ENCODE data around the gene HSDL1. TPM values are rescaled to one million over a fixed set of nuclear protein-coding genes. Genes with fewer than 3 reads are reported as not detected.

Gene HSDL1
- total RNA-seq, 1 experiment from 2014 or later: 13.3 TPM

DNA sequence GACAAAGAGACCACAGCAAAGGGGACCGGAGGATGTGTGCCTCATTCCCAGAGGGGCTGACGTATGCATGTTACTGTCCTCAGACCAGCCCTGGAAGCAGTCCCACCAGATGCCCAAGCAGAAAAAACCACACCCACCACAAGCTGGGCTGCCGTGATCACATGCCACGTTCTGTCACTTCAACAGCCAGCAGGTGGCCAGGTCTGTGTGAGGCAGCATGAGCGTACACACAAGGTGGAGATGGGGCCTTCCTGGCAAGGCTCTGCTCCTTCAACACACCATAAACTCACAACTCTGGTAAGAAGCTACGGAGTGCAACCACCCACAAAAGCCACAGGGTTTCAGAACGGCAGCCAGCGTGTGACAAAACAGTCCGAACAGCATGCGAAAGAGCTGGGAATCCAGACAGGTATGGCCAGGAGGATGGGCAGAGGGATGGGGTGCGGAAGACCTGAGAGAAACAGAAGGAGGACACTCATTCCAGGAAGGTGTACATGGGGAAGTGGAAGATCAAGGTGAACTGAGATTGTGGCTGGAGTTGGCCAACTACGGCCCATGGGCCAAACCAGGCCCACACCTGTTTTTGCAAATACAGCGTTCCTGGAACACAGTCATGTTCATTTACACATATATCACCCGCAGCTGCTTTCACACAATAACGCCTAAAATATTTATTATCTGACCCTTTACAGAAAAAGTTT is 56.1 kb downstream of the HSDL1 start:
- BruUV-seq (replicated peaks): no TSS peak
- no peak for TF ChIP-seq EZH2phosphoT487 (IDR thresholded peaks at IDR 0.05; ENCODE audit: borderline replicate concordance, low read length)
- TF ChIP-seq, protein P1, sequence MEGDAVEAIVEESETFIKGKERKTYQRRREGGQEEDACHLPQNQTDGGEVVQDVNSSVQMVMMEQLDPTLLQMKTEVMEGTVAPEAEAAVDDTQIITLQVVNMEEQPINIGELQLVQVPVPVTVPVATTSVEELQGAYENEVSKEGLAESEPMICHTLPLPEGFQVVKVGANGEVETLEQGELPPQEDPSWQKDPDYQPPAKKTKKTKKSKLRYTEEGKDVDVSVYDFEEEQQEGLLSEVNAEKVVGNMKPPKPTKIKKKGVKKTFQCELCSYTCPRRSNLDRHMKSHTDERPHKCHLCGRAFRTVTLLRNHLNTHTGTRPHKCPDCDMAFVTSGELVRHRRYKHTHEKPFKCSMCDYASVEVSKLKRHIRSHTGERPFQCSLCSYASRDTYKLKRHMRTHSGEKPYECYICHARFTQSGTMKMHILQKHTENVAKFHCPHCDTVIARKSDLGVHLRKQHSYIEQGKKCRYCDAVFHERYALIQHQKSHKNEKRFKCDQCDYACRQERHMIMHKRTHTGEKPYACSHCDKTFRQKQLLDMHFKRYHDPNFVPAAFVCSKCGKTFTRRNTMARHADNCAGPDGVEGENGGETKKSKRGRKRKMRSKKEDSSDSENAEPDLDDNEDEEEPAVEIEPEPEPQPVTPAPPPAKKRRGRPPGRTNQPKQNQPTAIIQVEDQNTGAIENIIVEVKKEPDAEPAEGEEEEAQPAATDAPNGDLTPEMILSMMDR (conservative IDR thresholded peaks at IDR 0.05; ENCODE audit: low read depth, low read length): 0 out of 2 replicates have a peak, but pooled peaks have one; percentile 19
- H3K27me3 ChIP-seq (ENCODE audit: low read length): no peaks in the 10 kb centered on the region
- H3K4me1 ChIP-seq (ENCODE audit: insufficient read depth, low read length): no peaks in the 10 kb centered on the region
- no peaks in the 10 kb centered on the region for H3K9me3 ChIP-seq (ENCODE audit: low read length)
- ChIA-PET POLR2A (ENCODE audit: unreplicated experiment) (no interaction called here), CTCF (no interaction called here)
- H3K36me3 ChIP-seq (ENCODE audit: low read depth, low read length): peaks cover 18% of the 10 kb centered on the region
- H3K79me2 ChIP-seq (ENCODE audit: low read length): no peaks in the 10 kb centered on the region
- H3K4me3 ChIP-seq (ENCODE audit: low read length): no peak overlapping the region
- no peaks in the 10 kb centered on the region for H3F3A ChIP-seq (ENCODE audit: low read length, unreplicated experiment)
- ATAC-seq (peak; percentile 42; the same call in 1 of the 2 replicates), DNase-seq (peak; percentile 8)
- H4K20me1 ChIP-seq (ENCODE audit: low read length): 0 out of 2 replicates have a peak, but pooled peaks cover 3% of the 10 kb centered on the region
- H3K27ac ChIP-seq (ENCODE audit: low read length): no peak overlapping the region
- intact Hi-C loops (cut with micrococcal nuclease): no loop called here
- H3K9ac ChIP-seq (ENCODE audit: low read length): no peak overlapping the region
- no peak overlapping the region for H2AFZ ChIP-seq (ENCODE audit: low read length)
- no peak overlapping the region for H3K4me2 ChIP-seq (ENCODE audit: low read length)
- H3K9me2 ChIP-seq (replicated peaks; ENCODE audit: low read length): no peaks in the 10 kb centered on the region

DNA sequence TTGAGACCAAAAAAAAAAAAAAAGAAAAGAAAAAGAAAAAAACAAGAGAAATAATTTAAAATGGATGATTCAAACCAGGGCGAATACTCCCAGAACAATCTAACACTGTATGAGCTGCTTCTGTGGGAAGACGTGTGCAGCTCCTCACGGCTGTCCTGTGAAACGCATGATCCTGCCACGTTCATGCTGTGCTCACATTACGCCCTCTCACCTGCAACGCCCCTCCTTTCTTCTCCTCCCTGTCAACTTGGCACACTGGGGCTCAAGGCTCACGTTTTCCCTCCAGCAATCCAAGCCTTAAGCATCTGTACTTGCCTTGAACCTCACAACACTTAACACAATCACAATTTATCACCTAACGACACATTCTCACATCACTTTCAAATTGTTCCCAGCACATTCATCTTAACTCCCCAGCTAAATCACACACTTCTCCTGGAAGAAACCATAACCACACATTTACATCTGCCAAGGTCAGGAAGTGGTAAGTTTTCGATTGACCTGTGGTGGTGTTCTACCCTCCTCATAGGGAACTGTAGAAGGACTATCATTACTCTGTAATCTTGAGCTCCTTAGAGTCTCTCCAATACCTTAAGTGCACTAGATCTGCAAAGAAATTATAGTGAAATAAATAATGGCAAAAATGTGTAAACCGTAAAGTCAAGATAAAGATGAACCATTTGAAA is 57.4 kb downstream of the HSDL1 start:
- BruUV-seq (replicated peaks): no TSS peak
- H3K9me2 ChIP-seq (replicated peaks; ENCODE audit: low read length): no peaks in the 10 kb centered on the region
- H3K4me3 ChIP-seq (ENCODE audit: low read length): no peak overlapping the region
- ChIA-PET CTCF (interaction anchor here (0.6 kb wide), 1 partner anchor 160 kb away, joined by 3 read pairs; no protein-coding TSS in a partner anchor), POLR2A (ENCODE audit: unreplicated experiment) (no interaction called here)
- intact Hi-C loops (cut with micrococcal nuclease): no loop called here
- no peaks in the 10 kb centered on the region for H3K4me1 ChIP-seq (ENCODE audit: insufficient read depth, low read length)
- H3K9ac ChIP-seq (ENCODE audit: low read length): no peak overlapping the region
- H3K27me3 ChIP-seq (ENCODE audit: low read length): no peaks in the 10 kb centered on the region
- no peak overlapping the region for H3K4me2 ChIP-seq (ENCODE audit: low read length)
- no peaks in the 10 kb centered on the region for H3F3A ChIP-seq (ENCODE audit: low read length, unreplicated experiment)
- H4K20me1 ChIP-seq (ENCODE audit: low read length): 0 out of 2 replicates have a peak, but pooled peaks cover 3% of the 10 kb centered on the region
- ATAC-seq (no peak), DNase-seq (no peak)
- no peaks in the 10 kb centered on the region for H3K9me3 ChIP-seq (ENCODE audit: low read length)
- H3K36me3 ChIP-seq (ENCODE audit: low read depth, low read length): peaks cover 16% of the 10 kb centered on the region
- TF ChIP-seq, protein P1 (conservative IDR thresholded peaks at IDR 0.05; ENCODE audit: low read depth, low read length): no peak
- TF ChIP-seq EZH2phosphoT487 (IDR thresholded peaks at IDR 0.05; ENCODE audit: borderline replicate concordance, low read length) (no peak), EZH2 (IDR thresholded peaks at IDR 0.05; ENCODE audit: low read length, unreplicated experiment) (no peak)
- no peak overlapping the region for H2AFZ ChIP-seq (ENCODE audit: low read length)
- no peak overlapping the region for H3K27ac ChIP-seq (ENCODE audit: low read length)
- H3K79me2 ChIP-seq (ENCODE audit: low read length): no peaks in the 10 kb centered on the region

DNA sequence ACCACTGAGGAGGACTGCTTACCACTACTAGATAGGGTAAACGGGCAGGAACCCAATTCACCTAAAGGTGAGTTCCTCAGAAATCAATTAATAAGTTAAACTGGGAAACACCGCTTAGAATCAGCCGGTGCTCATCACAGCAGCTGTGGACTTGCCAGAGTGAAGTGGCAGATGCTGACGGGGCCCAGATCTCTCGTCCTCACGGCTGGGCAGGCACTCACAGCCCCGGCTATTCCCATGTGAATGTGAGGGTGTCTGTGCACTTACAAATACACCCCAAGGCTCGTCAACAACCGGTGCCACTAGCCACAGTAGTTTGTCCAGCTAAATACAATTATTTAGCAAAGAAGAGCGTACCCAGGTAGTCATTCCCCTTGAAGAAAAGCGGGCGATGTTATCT is 58.0 kb downstream of the HSDL1 start:
- Histone ChIP-seq H3K4me2 (ENCODE audit: low read length) (no peak overlapping the region), H3K4me3 (ENCODE audit: low read length) (no peak overlapping the region), H3K9me2 (replicated peaks; ENCODE audit: low read length) (no peaks in the 10 kb centered on the region), H3K79me2 (ENCODE audit: low read length) (no peaks in the 10 kb centered on the region), H3K27me3 (ENCODE audit: low read length) (no peaks in the 10 kb centered on the region), H3K4me1 (ENCODE audit: insufficient read depth, low read length) (no peaks in the 10 kb centered on the region), H3F3A (ENCODE audit: low read length, unreplicated experiment) (no peaks in the 10 kb centered on the region), H3K36me3 (ENCODE audit: low read depth, low read length) (peaks cover 16% of the 10 kb centered on the region), H3K9ac (ENCODE audit: low read length) (no peak overlapping the region), H2AFZ (ENCODE audit: low read length) (no peak overlapping the region), H4K20me1 (ENCODE audit: low read length) (0 out of 2 replicates have a peak, but pooled peaks cover 3% of the 10 kb centered on the region), H3K27ac (ENCODE audit: low read length) (no peak overlapping the region), H3K9me3 (ENCODE audit: low read length) (no peaks in the 10 kb centered on the region)
- ATAC-seq (no peak), DNase-seq (no peak)
- CTCF ChIA-PET: no interaction called here
- intact Hi-C loops (cut with micrococcal nuclease): no loop called here
- BruUV-seq (replicated peaks): no TSS peak
- TF ChIP-seq EZH2 (IDR thresholded peaks at IDR 0.05; ENCODE audit: low read length, unreplicated experiment) (no peak), EZH2phosphoT487 (IDR thresholded peaks at IDR 0.05; ENCODE audit: borderline replicate concordance, low read length) (no peak)
- TF ChIP-seq, protein P1 (conservative IDR thresholded peaks at IDR 0.05; ENCODE audit: low read depth, low read length): no peak
- POLR2A ChIA-PET (ENCODE audit: unreplicated experiment): no interaction called here

Data from PC-3 (cell line).